Measurements from ENCODE around the gene FADS2.

DNA sequence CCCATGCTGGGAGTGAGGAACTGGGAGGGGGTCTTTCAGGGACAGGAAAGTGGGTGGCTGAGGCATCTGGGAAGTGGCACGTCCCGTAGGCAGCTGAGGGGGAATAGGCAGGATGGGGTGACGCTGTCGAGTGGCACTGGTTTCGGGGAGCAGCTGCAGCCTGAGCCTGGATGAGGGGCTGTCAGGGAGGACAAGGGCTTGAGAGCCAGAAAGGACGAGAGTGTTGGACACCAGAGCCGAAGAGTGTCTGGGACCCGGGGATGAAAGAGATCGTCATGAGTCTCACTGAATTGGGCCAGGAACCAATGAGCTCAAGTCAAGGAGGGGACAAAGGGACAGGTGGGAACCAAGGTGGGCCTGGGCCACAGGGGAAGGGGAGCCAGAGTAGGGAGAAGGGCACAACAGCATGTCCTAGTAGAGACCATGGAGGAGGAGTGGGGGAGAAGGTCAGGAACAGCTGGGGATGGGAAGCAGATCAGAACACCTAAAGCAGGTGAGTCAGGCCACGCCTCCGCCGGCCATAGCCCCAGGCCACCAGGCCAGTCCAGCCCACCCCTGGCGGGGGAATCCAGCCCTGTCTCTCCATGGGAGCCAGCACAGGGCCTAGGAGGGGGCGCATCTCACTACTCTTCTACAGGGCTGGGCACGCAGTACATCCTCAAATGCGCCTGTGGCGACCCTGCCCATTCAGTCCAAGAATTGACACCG, 85.0 kb downstream of the FADS2 start:
- TF ChIP-seq, protein P1, sequence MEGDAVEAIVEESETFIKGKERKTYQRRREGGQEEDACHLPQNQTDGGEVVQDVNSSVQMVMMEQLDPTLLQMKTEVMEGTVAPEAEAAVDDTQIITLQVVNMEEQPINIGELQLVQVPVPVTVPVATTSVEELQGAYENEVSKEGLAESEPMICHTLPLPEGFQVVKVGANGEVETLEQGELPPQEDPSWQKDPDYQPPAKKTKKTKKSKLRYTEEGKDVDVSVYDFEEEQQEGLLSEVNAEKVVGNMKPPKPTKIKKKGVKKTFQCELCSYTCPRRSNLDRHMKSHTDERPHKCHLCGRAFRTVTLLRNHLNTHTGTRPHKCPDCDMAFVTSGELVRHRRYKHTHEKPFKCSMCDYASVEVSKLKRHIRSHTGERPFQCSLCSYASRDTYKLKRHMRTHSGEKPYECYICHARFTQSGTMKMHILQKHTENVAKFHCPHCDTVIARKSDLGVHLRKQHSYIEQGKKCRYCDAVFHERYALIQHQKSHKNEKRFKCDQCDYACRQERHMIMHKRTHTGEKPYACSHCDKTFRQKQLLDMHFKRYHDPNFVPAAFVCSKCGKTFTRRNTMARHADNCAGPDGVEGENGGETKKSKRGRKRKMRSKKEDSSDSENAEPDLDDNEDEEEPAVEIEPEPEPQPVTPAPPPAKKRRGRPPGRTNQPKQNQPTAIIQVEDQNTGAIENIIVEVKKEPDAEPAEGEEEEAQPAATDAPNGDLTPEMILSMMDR (IDR thresholded peaks at IDR 0.05) = no peak
- no peak for TF ChIP-seq POLR2A (IDR thresholded peaks at IDR 0.05)
